RPMI8226 (cell line): ENCODE results near the gene METAP2.

Experiments
- DNase-seq: peaks from one replicate; pipeline ENCODE4 v3.0.0-alpha.2; 2015

The METAP2 gene

GRCh38 chr12:95553197-95553943 is 79.4 kb downstream of the METAP2 start:
- no peak for DNase-seq

DNA sequence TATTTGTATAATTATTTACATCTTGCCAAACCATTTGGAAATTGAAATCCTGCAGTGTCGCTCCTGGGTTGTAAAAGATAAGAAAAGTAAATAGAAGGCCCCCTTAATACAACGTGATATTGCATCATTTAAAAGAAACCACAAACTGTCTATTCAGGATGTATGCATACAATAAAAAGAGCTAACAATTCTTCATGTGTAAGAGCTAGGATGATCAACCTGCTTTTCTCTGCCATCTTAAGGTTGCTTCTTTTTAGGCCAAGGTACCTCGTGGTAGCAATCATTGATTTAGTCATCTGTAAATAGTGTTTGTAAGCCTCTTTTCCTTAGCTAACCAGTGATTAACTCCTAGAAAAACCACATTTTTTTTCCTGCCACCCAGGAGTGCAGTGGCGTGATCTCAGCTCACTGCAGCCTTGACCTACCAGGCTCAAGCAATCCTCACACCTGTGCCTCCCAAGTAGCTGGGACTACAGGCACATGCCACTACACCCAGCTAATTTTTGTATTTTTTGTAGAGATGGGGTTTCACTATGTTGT is 80.7 kb downstream of the METAP2 start:
- DNase-seq: no peak

DNA sequence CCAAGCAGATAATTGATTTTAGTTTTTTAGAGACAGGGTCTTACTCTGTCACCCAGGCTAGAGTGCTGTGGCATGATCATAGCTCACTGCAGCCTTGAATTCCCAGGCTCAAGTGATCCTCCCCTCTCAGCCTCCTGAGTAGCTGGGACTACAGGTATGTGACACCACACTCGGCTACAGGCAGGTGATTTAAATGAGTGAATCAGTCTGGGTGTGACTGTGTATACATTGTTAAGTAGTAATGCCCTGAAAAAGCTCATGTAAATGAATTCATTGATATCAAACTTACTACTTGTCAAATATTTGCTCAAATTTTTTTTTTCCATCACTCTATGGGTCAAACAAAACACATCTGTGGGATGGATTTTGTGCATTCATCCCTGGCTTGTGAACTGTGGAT is 83.7 kb downstream of the METAP2 start:
- DNase-seq: no peak
